SK-N-SH (cell line): Measurements from ENCODE around the gene TBX4. TPM values are rescaled to one million over a fixed set of nuclear protein-coding genes. Genes with fewer than 3 reads are reported as not detected.

Experiments used
- CTCF ChIA-PET: fragments of 300-600, 350-600 bp; formaldehyde crosslinking; extraction: SDS; loops from one replicate; lab custom pipeline; 2021; lab: Yijun Ruan, JAX
- POLR2A ChIA-PET: fragments of 350-600 bp; sonication (Branson Sonifier 250); formaldehyde crosslinking; extraction: SDS; loops from one replicate; lab custom pipeline; 2020; ENCODE audit warnings: antibody characterized with exemption, inconsistent platforms; lab: Yijun Ruan, JAX
- DNase-seq: peaks from one replicate; pipeline ENCODE4 v3.0.0; 2012
- H2AFZ ChIP-seq: fragments of 200-600 bp; sonication (generic); 2 replicates; pipeline ENCODE4 v1.8.1; 2016; ENCODE audit warnings: antibody characterized with exemption, mild to moderate bottlenecking, low read depth
- H3F3A ChIP-seq: fragments of 200-600 bp; sonication (generic); replicated peaks from 2 replicates; pipeline ENCODE3; 2016; ENCODE audit warnings: antibody characterized with exemption, mild to moderate bottlenecking; ENCODE audit not compliant: insufficient read depth
- H3K27ac ChIP-seq, 2 experiments: fragments of 200-500 bp in 1 of 2; fragments of 200-600 bp in 1 of 2; sonication (Bioruptor generic) in 1 of 2; sonication (generic), shearing (Covaris generic) in 1 of 2; 2 replicates each; pipeline versions ENCODE4 v1.5.1 to v1.6.1; 2014 to 2016; ENCODE audit warnings: low read depth in 2 of 2, inconsistent platforms in 1 of 2, low read length in 1 of 2, mild to moderate bottlenecking in 1 of 2, mixed read lengths in 1 of 2
- H3K27me3 ChIP-seq: fragments of 200-600 bp; sonication (generic), shearing (Covaris generic); 2 replicates; pipeline ENCODE4 v1.6.1; 2016; ENCODE audit warnings: mixed run types; ENCODE audit not compliant: insufficient read depth
- H3K36me3 ChIP-seq, 2 experiments: fragments of 200-500 bp in 1 of 2; fragments of 200-600 bp in 1 of 2; sonication (Bioruptor generic) in 1 of 2; sonication (generic) in 1 of 2; replicated peaks in 1 of 2; 2 replicates each; pipeline versions ENCODE3 to v1.5.1; 2014 to 2016; ENCODE audit warnings: low read length in 1 of 2, mild to moderate bottlenecking in 1 of 2; ENCODE audit not compliant: insufficient read depth in 2 of 2, control insufficient read depth in 1 of 2
- H3K4me1 ChIP-seq, 2 experiments: fragments of 200-500 bp in 1 of 2; fragments of 200-600 bp in 1 of 2; sonication (Bioruptor generic) in 1 of 2; sonication (generic), shearing (Covaris generic) in 1 of 2; 2 replicates each; pipeline versions ENCODE4 v1.5.1 to v1.6.1; 2014 to 2016; ENCODE audit warnings: low read depth in 1 of 2, low read length in 1 of 2, mixed run types in 1 of 2; ENCODE audit not compliant: insufficient read depth in 2 of 2, control insufficient read depth in 1 of 2
- H3K4me2 ChIP-seq: fragments of 200-600 bp; sonication (generic), shearing (Covaris generic); 2 replicates; pipeline ENCODE4 v1.6.1; 2017; ENCODE audit warnings: mixed run types
- H3K4me3 ChIP-seq, 2 experiments: fragments of 200-500 bp in 1 of 2; fragments of 200-600 bp in 1 of 2; sonication (Bioruptor generic) in 1 of 2; sonication (generic), shearing (Covaris generic) in 1 of 2; 2 replicates each; pipeline versions ENCODE4 v1.5.1 to v1.8.1; 2014 to 2016; ENCODE audit warnings: low read depth in 2 of 2, inconsistent platforms in 1 of 2, low read length in 1 of 2, mild to moderate bottlenecking in 1 of 2, mixed read lengths in 1 of 2, moderate library complexity in 1 of 2
- H3K79me2 ChIP-seq: fragments of 200-600 bp; sonication (generic); 2 replicates; pipeline ENCODE4 v1.8.1; 2017; ENCODE audit warnings: mild to moderate bottlenecking; ENCODE audit not compliant: insufficient read depth
- H3K9ac ChIP-seq: fragments of 200-600 bp; sonication (generic); 2 replicates; pipeline ENCODE4 v1.6.1; 2017; ENCODE audit warnings: mixed run types
- H3K9me2 ChIP-seq: fragments of 200-600 bp; sonication (generic); 2 replicates; pipeline ENCODE4 v1.6.1; 2017; ENCODE audit warnings: mixed run types
- H3K9me3 ChIP-seq: fragments of 200-600 bp; sonication (generic); 2 replicates; pipeline ENCODE4 v1.6.1; 2017; ENCODE audit warnings: mixed run types, mild to moderate bottlenecking, moderate library complexity
- H4K20me1 ChIP-seq: fragments of 200-600 bp; sonication (generic); 2 replicates; pipeline ENCODE4 v1.6.1; 2017; ENCODE audit warnings: mild to moderate bottlenecking, mixed run types; ENCODE audit not compliant: insufficient read depth
- CHD2 ChIP-seq: fragments of 150-350 bp; IDR thresholded peaks from 2 replicates; pipeline ENCODE4 v1.6.1; 2018; ENCODE audit warnings: low read length; ENCODE audit not compliant: partially characterized antibody
- ELF1 ChIP-seq: IDR thresholded peaks from 2 replicates; pipeline ENCODE4 v1.4.0; 2012
- EP300 ChIP-seq, 2 experiments: IDR thresholded peaks; 2 replicates each; pipeline versions ENCODE4 v1.4.0 to v1.6.1; 2012; ENCODE audit warnings: borderline replicate concordance in 1 of 2, low read depth in 1 of 2, low read length in 1 of 2
- FOSL2 ChIP-seq: IDR thresholded peaks from 2 replicates; pipeline ENCODE4 v1.4.0; 2012; ENCODE audit warnings: low read depth, mild to moderate bottlenecking, moderate library complexity, borderline replicate concordance
- GABPA ChIP-seq: IDR thresholded peaks from 2 replicates; pipeline ENCODE4 v1.4.0; 2012; ENCODE audit warnings: low read depth, mild to moderate bottlenecking
- JUND ChIP-seq: IDR thresholded peaks from 2 replicates; pipeline ENCODE4 v1.4.0; 2012
- MEF2A ChIP-seq: IDR thresholded peaks from 2 replicates; pipeline ENCODE4 v1.4.0; 2012; ENCODE audit warnings: low read depth, borderline replicate concordance
- RAD21 ChIP-seq: IDR thresholded peaks from 2 replicates; pipeline ENCODE4 v1.6.1; 2012; ENCODE audit warnings: mild to moderate bottlenecking, low read length
- RCOR1 ChIP-seq: fragments of 150-350 bp; IDR thresholded peaks from 2 replicates; pipeline ENCODE4 v1.6.1; 2017; ENCODE audit warnings: antibody characterized with exemption, low read length
- TEAD4 ChIP-seq: IDR thresholded peaks from 2 replicates; pipeline ENCODE4 v1.4.0; 2012; ENCODE audit warnings: mild to moderate bottlenecking, borderline replicate concordance; ENCODE audit not compliant: insufficient read depth
- WGBS: methylation state at CpG from one replicate; pipeline ENCODE4 v1.1.6; 2017; ENCODE audit warnings: low lambda C conversion rate; 5-methylcytosine and 5-hydroxymethylcytosine counted together
- polyA plus RNA-seq, 3 experiments: library from polyadenylated mRNA; depleted of rRNA; stranded (reverse); fragments of >200 nt; gene quantifications; 2 replicates each; pipeline ENCODE4 v1.2.3, GENCODE V29; 2012
- TF ChIP-seq, protein P1 (sequence below): IDR thresholded peaks from 2 replicates; pipeline ENCODE4; 2012
- TF ChIP-seq, protein P2 (sequence below): fragments of 200-600 bp; sonication (generic); IDR thresholded peaks from 2 replicates; pipeline ENCODE4 v1.6.1; 2017; ENCODE audit warnings: antibody characterized with exemption, mild to moderate bottlenecking, moderate library complexity
- TF ChIP-seq, protein P3 (sequence below): IDR thresholded peaks from 2 replicates; pipeline ENCODE4 v1.6.1; 2012; ENCODE audit warnings: mild to moderate bottlenecking, low read depth, low read length, moderate library complexity
- TF ChIP-seq, protein P4 (sequence below): fragments of 150-350 bp; IDR thresholded peaks from 2 replicates; pipeline ENCODE4 v1.6.1; 2017; ENCODE audit warnings: antibody characterized with exemption, low read length, low read depth, borderline replicate concordance

TBX4 gene
- polyA plus RNA-seq, 1 of the 3 experiments (the other 2 are of a cell fraction): 0.02 TPM

DNA sequence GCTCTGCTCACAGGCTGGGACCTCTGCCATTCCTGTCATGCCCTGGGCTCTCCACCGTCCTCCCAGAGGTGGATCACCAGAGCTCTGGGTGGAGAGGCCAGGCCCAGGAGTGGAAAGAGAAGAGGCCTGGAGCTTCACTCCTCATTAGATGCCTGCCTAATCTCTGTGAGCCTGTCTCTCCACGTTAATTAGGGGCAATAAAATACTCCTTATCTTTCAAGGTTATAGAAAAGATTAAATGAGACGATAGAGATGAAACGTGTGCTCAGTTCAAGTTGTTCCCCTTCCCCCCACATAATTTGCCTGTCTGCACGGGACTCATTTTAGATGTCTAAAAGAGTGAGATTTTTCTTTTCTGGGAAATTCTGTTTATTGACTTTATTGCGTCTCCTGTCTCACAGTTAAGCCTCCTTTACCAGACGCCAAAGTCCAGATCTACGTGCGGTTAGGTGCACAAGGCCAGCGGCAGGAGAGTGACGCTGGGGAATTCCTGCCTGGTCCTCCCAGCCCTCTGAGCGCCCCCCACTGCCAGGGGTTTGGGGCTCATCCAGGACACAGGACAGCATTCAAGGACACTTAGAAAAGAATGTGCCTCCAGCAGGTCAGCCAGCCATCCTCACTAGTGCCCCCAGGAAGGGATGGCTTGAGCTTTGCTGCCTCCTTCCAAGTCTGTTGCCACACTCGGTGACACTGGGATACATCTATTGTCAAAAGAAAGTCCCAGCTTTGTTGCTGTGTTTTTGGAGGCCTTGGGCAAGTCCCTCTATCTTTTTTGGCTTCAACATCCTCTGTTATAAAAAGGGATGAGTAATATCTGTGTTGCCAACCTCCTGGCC, 42.3 kb downstream of the TBX4 start:
- CTCF ChIA-PET: interaction anchor here (1.0 to 1.3 kb wide), 2 partner anchors 56 to 82 kb away, joined by 3 to 5 read pairs; no protein-coding TSS in a partner anchor
- POLR2A ChIA-PET: interaction anchor here (0.5 kb wide), 1 partner anchor 116 kb away, joined by 4 read pairs; no protein-coding TSS in a partner anchor

DNA sequence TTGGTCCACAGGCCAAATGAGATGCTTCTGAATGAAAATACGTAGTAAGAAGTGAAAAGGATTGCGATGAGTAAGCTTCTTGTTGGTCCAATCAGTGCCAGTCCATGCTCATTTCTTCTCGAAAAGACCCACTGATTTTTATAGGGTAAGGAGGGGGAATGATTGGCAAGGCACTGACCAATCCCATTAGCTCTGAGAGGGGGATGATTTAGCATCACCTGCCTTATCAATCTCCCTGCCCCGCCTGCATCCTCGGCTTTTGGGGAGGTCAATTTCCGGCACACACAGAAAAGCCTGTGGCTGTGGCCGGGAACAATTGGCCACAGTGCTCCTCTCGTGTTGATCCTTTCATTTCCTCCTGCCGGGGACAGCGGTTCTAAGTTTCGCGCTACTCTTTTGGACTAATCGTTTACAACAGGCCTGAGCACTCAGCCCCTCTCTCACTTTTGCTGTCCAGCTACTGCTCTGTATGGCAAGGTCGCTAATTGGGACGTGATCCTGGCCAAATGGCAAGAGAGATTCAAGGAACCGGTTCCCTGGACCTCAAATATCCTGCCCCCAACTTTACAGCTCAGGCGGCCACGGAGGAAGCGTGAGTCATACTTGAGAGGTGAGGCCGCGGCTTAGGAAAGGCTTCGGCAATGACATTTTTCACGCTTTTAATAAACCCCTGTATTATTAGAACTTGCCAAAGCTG, 43.1 kb downstream of the TBX4 start:
- H2AFZ ChIP-seq: no peak overlapping the region
- WGBS: 91% methylated on average over 23 of the region's 23 CpGs
- no peaks in the 10 kb centered on the region for H4K20me1 ChIP-seq
- no peak overlapping the region for H3K27ac ChIP-seq
- no peaks in the 10 kb centered on the region for H3K79me2 ChIP-seq
- H3F3A ChIP-seq: no peaks in the 10 kb centered on the region
- CTCF ChIA-PET: interaction anchor here (1.5 to 2.0 kb wide), 3 partner anchors 8 to 78 kb away, joined by 4 to 10 read pairs (median 5); no protein-coding TSS in a partner anchor
- TF ChIP-seq, protein P1, sequence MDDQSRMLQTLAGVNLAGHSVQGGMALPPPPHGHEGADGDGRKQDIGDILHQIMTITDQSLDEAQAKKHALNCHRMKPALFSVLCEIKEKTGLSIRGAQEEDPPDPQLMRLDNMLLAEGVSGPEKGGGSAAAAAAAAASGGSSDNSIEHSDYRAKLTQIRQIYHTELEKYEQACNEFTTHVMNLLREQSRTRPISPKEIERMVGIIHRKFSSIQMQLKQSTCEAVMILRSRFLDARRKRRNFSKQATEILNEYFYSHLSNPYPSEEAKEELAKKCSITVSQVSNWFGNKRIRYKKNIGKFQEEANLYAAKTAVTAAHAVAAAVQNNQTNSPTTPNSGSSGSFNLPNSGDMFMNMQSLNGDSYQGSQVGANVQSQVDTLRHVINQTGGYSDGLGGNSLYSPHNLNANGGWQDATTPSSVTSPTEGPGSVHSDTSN: no peak
- TF ChIP-seq FOSL2 (no peak), GABPA (no peak), MEF2A (no peak), CHD2 (no peak), ELF1 (no peak)
- TF ChIP-seq, protein P2, sequence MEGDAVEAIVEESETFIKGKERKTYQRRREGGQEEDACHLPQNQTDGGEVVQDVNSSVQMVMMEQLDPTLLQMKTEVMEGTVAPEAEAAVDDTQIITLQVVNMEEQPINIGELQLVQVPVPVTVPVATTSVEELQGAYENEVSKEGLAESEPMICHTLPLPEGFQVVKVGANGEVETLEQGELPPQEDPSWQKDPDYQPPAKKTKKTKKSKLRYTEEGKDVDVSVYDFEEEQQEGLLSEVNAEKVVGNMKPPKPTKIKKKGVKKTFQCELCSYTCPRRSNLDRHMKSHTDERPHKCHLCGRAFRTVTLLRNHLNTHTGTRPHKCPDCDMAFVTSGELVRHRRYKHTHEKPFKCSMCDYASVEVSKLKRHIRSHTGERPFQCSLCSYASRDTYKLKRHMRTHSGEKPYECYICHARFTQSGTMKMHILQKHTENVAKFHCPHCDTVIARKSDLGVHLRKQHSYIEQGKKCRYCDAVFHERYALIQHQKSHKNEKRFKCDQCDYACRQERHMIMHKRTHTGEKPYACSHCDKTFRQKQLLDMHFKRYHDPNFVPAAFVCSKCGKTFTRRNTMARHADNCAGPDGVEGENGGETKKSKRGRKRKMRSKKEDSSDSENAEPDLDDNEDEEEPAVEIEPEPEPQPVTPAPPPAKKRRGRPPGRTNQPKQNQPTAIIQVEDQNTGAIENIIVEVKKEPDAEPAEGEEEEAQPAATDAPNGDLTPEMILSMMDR: no peak
- TF ChIP-seq, protein P3, sequence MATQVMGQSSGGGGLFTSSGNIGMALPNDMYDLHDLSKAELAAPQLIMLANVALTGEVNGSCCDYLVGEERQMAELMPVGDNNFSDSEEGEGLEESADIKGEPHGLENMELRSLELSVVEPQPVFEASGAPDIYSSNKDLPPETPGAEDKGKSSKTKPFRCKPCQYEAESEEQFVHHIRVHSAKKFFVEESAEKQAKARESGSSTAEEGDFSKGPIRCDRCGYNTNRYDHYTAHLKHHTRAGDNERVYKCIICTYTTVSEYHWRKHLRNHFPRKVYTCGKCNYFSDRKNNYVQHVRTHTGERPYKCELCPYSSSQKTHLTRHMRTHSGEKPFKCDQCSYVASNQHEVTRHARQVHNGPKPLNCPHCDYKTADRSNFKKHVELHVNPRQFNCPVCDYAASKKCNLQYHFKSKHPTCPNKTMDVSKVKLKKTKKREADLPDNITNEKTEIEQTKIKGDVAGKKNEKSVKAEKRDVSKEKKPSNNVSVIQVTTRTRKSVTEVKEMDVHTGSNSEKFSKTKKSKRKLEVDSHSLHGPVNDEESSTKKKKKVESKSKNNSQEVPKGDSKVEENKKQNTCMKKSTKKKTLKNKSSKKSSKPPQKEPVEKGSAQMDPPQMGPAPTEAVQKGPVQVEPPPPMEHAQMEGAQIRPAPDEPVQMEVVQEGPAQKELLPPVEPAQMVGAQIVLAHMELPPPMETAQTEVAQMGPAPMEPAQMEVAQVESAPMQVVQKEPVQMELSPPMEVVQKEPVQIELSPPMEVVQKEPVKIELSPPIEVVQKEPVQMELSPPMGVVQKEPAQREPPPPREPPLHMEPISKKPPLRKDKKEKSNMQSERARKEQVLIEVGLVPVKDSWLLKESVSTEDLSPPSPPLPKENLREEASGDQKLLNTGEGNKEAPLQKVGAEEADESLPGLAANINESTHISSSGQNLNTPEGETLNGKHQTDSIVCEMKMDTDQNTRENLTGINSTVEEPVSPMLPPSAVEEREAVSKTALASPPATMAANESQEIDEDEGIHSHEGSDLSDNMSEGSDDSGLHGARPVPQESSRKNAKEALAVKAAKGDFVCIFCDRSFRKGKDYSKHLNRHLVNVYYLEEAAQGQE: no peak
- H3K36me3 ChIP-seq: no peaks in the 10 kb centered on the region
- DNase-seq: no peak
- H3K4me2 ChIP-seq: no peak overlapping the region
- POLR2A ChIA-PET: no interaction called here
- no peaks in the 10 kb centered on the region for H3K9me2 ChIP-seq
- no peak overlapping the region for H3K9ac ChIP-seq
- no peaks in the 10 kb centered on the region for H3K27me3 ChIP-seq
- no peaks in the 10 kb centered on the region for H3K9me3 ChIP-seq
- H3K4me3 ChIP-seq: no peak overlapping the region
- H3K4me1 ChIP-seq: peaks cover 4 to 16% of the 10 kb centered on the region in 2 experiments; a peak in 2 of 4 replicates

More for the DNA sequence above, 42.3 kb downstream of the TBX4 start:
- Histone ChIP-seq H3K4me2 (no peak overlapping the region), H3K27me3 (no peaks in the 10 kb centered on the region), H3K9me3 (no peaks in the 10 kb centered on the region), H3F3A (no peaks in the 10 kb centered on the region), H3K4me1 (peaks cover 4 to 16% of the 10 kb centered on the region in 2 experiments; a peak in 2 of 4 replicates), H4K20me1 (no peaks in the 10 kb centered on the region), H3K27ac (no peak overlapping the region; a peak in 1 of 4 replicates), H3K9ac (no peak overlapping the region), H3K79me2 (no peaks in the 10 kb centered on the region), H3K36me3 (no peaks in the 10 kb centered on the region), H3K9me2 (no peaks in the 10 kb centered on the region), H3K4me3 (no peak overlapping the region), H2AFZ (no peak overlapping the region)
- DNase-seq: peak; percentile 40
- TF ChIP-seq, protein P4, sequence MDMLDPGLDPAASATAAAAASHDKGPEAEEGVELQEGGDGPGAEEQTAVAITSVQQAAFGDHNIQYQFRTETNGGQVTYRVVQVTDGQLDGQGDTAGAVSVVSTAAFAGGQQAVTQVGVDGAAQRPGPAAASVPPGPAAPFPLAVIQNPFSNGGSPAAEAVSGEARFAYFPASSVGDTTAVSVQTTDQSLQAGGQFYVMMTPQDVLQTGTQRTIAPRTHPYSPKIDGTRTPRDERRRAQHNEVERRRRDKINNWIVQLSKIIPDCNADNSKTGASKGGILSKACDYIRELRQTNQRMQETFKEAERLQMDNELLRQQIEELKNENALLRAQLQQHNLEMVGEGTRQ: no peak
- TF ChIP-seq RCOR1 (0 out of 2 replicates have a peak, but pooled peaks have one; percentile 19), RAD21 (peak; percentile 1; the same call in 1 of the 2 replicates), JUND (no peak), EP300 (IDR thresholded peaks at IDR 0.05; ENCODE audit: borderline replicate concordance in 1 of 2, low read depth in 1 of 2, low read length in 1 of 2) (0 out of 4 replicates have a peak, but pooled peaks of 1 of the 2 experiments have one; percentile 31), TEAD4 (no peak)
- 80% methylated on average over 13 of the region's 13 CpGs for WGBS
